Stimulated activated CD4-positive, alpha-beta T cell treated with anti-CD3 and anti-CD28 coated beads, Interleukin-1b, Interleukin-23, amount 100 ng/mL, for 48 hours (primary cell): ENCODE measurements around the gene COL24A1.
"Not testable (repeated sequence)": the region's sequence is repeated elsewhere in the genome, so short reads cannot be mapped to it uniquely, and the experiment has no call there.

Experiments
- DNase-seq: peaks from one replicate; pipeline ENCODE4 v3.0.0-alpha.2; 2020

The COL24A1 gene

GRCh38 chr1:86151427-86151826 is 5.1 kb downstream of the COL24A1 start:
- no peak for DNase-seq

DNA sequence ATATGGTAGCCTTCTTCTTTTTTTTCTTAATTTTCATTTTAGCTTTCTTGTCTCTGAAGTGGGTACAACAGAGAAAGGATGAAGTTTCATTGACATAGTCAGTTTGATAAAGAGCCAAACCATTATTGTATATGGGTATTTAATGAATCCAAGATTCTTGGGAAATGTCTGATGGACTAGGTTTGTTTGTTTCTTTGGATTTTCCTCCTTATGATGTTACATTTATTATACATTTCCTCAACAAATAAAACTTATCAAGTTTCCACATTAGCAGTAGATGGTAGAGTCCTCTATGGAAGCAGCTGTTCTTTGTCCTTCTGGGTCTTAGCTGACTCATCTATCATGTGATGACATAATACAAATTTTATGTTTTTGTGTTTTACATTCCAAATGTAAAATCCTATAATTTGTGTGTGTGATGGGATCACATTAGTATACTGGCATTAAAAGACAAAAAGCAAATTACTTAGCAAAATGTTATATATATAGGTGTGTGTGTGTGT is 6.0 kb downstream of the COL24A1 start:
- no peak for DNase-seq

GRCh38 chr1:86149591-86149990 is 7.0 kb downstream of the COL24A1 start:
- no peak for DNase-seq

- DNase-seq = no peak
Observed at GRCh38 chr1:86147755-86148154, 8.8 kb downstream of the COL24A1 start.

DNA sequence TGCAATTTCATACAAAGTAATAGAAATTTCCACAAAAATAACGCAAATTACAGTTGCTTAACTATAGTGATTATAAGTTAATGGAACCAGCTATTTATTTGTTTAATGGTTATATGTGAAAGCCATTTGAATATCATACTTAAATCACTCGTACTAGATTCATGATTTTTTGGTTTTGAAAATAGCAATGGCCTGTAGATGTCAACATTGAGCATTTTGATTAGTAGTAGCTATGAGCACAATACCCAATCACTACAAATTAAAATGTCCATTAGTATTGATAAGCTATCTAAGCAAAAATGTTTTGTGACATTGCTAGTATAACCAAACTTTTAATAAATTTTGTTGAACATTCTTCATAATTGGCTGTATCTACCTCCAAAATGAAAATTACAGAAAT is 10.0 kb downstream of the COL24A1 start:
- DNase-seq = no peak

DNA sequence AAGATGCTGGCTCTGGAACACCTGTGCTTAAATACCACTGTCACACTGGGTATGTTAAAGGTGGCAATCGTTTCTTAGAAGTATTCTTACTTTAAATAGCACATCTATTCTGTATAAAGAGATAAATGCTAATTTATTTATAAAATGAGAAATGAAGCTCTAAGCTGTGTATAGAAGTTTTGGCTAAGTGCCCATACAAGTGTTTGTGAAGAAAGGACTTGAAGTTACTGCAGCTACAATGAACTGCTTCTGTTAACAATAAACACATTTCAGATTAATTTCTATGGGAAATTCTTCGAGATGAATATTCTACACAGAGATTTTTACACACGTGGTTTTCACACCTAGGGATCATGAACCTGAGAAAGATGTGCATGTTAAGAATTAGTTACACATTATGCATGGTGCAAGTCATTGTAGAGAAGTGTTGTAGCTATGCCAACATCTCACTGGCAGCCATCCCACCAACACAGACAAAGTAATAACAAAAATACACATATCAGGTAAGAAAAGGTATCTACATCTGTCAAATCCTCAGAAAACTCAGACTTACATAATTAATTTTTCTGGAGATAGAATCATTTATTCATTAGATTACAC is 16.2 kb downstream of the COL24A1 start:
- DNase-seq = no peak

GRCh38 chr1:86138746-86139145 is 17.8 kb downstream of the COL24A1 start:
- DNase-seq = no peak

DNA sequence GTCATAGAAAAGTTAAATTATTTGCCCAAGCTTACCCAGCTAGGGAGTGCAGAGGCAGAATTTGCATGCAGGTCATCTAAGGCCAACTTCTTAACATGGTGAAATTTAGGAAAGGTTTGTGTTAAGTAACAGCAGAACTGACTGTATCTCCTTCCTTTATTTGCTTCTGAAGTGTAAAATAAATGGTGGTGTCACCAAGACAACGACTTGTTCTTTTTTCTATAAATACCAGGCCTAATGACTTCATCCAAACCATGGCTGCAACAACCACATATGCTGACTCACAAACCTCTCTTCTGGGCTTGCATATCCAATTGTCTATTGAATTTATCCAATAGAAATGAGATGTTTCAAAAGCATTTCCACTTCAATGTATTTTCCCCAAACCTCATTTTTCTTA is 19.1 kb downstream of the COL24A1 start:
- DNase-seq = no peak

DNA sequence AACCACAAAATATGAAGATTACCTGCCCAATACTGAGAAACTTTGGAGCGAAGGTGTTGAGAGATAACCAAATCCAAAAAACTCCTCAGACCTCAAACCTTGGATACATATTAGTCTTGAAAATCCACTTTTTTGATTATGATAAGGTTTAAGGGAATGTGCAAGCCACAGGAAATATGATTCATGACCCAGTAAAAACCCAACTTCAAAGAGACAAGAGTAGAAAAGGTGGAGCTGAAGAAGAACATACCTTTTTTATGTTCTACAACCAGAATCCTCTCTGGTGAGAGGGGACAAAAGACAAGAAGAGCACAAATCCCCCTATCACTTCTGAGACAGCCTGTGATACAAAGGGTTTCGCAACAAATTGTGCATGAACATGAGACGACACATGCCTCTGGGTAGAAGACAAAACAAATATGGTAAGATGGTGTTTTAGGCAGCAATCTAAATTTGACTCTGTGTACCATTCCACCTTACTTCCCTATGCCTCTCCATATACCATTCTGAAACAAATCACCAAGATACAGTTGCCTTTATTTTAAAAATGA is 37.3 kb downstream of the COL24A1 start:
- no peak for DNase-seq

DNA sequence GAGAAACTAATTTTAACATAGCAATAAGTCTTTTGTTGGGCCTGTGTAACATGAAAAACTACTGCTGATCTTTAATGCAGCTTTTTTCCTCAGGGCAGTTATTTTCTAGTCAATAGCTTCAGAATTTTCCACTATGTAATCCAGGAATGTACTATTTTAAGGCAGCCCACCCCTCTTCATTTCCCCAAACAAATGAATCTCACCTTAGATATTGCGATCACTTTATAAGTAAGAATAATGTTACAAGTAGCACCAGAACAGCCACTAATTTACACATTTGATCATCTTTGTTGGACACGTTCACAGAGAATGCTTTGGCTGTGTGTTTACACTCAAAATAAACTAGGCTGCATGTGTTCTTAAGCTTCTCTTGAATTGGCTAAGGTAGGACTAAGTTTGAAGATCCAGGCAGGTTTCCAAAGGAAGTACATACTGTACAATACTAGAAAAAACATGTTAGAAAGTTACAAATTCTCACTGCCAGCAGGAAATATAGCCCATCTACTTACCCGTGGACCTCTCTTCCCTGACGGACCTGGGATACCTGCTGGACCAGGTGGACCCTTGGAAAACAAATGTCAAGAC is 41.7 kb downstream of the COL24A1 start:
- no peak for DNase-seq

DNA sequence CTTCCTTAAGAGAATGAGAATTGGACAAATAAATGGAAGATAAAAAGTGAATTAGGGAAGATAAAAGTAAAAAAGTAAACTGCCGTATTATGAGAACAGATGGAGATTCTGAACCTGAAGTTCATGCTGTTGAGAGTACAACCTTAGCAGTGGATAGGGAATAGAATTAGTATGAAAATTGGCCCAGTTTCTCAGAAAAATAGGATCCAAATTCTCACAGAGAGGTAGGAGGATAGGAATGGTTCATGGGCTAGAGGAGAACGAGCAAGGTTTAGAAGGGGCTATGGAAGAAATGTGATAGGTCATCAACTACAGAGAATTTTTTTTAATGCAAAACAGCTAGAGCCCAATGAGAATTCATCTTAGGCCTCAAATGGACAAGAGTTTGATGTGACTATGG is 42.3 kb downstream of the COL24A1 start:
- no peak for DNase-seq

GRCh38 chr1:86111590-86111989 is 45.0 kb downstream of the COL24A1 start:
- not testable (repeated sequence) for DNase-seq

- DNase-seq = no peak
Observed at GRCh38 chr1:86110451-86111129, 46.0 kb downstream of the COL24A1 start.

DNA sequence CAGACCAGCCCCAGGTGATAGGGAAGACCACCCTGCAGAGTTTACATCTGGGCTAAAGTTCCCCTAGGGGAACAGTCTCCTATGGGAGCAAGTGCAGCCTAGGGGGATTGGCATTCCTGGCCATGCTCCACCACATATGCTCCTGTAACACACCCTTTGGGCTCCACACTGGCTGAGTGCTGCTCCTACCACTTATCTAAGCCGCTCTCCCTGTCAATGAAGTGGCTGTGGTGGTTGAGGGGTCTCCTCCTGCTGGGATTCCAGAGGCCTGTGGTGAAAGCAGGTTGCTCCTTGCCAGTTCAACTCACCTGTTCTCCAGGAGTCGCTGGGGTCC is 51.1 kb downstream of the COL24A1 start:
- no peak for DNase-seq

DNA sequence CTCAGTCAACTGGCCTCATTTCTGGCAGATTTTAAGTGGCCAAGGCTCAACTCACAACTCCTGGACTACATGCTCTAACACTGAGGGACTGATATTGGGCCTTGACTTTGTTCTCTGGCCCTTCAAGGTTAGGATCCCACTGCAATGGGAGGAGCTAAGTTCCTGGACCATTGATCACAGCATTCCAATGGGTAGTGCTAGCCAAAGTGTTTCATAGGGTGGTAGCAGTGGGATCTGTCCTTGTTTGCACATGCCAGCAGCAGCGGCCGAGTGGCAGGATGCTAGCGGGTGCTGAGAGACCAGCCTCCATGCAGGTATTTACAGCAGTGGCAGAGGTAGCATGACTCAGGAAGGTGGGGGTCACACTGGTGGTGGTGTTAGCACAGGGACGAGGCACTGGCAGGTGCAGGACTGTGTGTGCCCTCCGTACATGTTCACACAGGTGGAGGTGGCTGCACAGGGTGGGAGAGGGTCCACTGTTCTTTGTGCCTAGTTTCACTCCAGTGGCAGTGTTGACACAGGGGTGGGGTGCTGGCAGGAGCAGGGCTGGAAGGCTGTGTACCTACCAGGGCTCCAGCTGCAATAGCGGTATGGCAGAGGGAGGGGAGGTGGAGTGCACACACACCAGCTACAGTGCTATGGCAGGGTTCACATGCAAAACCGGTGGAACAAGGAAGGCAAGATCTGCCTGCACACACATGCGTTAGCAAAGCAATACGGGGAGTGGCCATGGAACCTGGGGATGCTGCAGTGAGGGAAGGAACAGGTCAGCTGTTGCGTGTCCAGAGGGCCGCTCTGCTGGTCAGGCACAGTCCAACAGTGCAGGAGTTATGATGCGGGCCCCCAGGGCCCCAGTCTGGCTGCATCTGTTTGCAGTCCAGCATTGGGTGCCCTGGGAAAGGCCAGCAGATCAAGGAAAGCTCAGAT is 51.7 kb downstream of the COL24A1 start:
- no peak for DNase-seq

DNA sequence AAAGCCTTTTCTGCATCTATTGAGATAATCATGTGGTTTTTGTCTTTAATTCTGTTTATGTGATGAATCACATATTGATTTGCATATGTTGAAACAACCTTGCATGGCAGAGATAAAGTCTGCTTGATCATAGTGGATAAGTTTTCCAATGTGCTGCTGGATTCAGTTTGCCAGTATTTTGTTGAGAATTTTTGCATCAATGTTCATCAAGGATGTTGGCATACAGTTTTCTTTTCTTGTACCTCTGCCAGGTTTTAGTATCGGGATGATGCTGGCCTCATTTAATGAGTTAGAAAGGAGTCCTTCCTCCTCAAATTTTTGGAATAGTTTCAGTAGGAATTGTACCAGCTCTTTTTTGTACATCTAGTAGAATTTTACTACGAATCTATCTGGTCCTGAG is 55.0 kb downstream of the COL24A1 start:
- no peak for DNase-seq

- no peak for DNase-seq
Observed at GRCh38 chr1:86100401-86100800, 56.2 kb downstream of the COL24A1 start.

GRCh38 chr1:86089765-86090164 is 66.8 kb downstream of the COL24A1 start:
- no peak for DNase-seq

DNA sequence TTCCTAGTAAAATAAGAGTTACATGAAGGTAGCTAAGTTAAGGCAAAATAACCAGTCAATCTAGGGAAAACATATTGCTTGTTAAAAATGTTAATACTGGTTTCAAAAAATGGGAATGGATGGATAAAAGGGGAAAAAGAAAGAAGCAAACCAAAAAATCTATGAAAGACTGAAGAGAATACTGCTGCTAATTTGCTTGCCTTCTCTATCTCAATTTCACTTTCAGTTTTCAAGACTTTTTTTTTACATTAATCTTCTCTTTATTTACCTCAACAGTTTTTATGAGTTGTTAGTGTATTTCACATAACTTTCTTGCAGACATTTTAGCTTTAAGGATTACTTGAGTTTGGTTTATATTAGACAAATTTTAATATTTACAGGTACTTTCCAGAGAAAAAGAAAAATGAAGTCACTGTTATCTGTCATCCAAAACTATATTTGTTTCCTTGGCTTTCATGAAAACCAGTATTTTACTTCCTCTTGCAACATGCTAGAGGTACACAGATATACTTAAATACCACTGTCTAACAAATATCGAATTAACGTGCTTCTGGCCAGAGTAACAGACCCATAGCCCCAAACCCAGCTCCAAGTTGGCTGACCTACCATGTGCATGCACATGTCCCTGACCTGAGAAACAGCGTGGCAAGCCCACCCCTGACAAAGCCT is 70.7 kb downstream of the COL24A1 start:
- no peak for DNase-seq

DNA sequence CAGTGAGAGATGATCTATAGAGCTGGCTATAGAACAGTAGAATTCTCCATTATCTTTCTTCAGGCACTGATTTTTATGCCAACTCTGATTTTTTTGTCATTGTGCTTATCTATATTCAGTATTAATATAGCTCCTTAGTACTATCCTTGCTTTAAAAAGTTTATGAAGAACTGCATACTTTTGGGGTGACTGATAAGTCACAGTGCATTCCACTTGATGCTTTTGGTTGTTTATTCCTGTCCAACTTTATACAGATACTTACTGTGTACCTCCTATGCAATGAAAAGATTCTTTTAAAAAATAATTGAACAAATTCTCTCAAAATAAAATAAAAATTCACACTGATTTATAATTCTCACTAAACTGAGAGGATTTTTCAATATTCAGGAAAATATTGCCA is 71.6 kb downstream of the COL24A1 start:
- DNase-seq = no peak

GRCh38 chr1:86082183-86082582 is 74.4 kb downstream of the COL24A1 start:
- DNase-seq = no peak

DNA sequence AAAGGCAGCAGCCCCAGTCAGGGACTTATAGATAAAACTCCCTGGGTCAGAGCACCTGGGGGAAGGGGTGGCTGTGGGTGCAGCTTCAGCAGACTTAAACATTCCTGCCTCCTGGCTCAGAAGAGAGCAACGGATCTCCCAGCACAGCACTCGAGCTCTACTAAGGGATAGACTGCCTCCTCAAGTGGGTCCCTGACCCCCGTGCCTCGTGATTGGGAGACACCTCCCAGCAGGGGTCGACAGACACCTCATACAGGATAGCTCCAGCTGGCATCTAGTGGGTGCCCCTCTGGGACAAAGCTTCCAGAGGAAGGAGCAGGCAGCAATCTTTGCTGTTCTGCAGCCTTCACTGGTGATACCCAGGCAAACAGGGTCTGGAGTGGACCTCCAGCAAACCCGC is 84.1 kb downstream of the COL24A1 start:
- not testable (repeated sequence) for DNase-seq

- not testable (repeated sequence) for DNase-seq
Observed at GRCh38 chr1:86071870-86072269, 84.7 kb downstream of the COL24A1 start.
